ENCODE results near the gene PEX3.
"Not testable (repeated sequence)": the region's sequence is repeated elsewhere in the genome, so short reads cannot be mapped to it uniquely, and the experiment has no call there.

The PEX3 gene

DNA sequence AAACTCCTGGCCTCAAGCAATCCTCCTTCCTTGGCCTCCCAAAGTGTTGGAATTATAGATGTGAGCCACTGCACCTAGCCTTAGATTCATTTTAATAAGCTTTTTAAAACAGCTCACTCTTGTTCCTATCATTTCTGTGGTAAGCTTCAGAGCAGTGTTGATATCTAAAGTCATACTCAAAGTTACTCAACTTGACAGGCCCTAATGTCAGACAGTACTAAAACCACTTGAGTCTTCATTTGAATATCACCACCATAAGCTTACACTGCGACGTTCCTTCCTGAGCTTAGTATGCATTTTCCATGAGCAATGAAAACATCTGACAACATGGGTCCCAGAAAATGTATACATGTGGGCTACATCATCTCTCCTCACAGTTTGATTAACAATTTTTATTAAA, 54.9 kb downstream of the PEX3 start:
- CTCF ChIA-PET = interaction anchor here (1.6 kb wide), 2 partner anchors 14 to 18 kb away, joined by 4 to 7 read pairs; no protein-coding TSS in a partner anchor
- no peak overlapping the region for H3K4me3 ChIP-seq (ENCODE audit: control insufficient read depth in 1 of 7, extremely low read depth in 1 of 7, insufficient read depth in 4 of 7, low read depth in 2 of 7, low read length in 6 of 7)

DNA sequence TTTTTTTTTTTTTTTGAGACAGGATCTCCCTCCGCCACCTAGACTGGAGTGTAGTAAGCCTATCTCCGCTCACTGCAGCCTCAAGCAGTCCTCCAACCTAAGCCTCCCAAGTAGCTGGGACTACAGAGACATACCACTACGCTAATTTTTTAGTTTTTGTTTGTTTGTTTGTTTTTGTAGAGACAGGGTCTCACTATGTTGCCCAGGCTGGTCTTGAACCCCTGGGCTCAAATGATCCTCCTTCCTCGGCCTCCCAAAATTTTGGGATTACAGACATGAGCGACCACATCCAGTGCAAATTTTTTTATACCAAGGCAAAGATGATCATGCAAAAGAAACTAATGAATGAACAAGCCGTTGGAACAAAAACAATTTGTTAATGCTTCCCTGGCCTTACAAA, 55.6 kb downstream of the PEX3 start:
- 100% methylated on average over 1 of the region's 6 CpGs for whole genome bisulfite sequencing (ENCODE audit: insufficient coverage)
- H3K4me3 ChIP-seq (ENCODE audit: control insufficient read depth in 1 of 7, extremely low read depth in 1 of 7, insufficient read depth in 4 of 7, low read depth in 2 of 7, low read length in 6 of 7) = no peak overlapping the region
- peaks cover 7 to 26% (median 14%) of the 10 kb centered on the region in 4 experiments for H3K36me3 ChIP-seq (ENCODE audit: control insufficient read depth in 4 of 4, insufficient read depth in 4 of 4, low read length in 3 of 4)
- H3K27ac ChIP-seq (ENCODE audit: insufficient read depth in 1 of 2, low read depth in 1 of 2, low read length in 2 of 2, poor library complexity in 1 of 2, severe bottlenecking in 2 of 2) = no peak overlapping the region
- H3K9me3 ChIP-seq (ENCODE audit: control extremely low read depth in 1 of 5, control insufficient read depth in 4 of 5, insufficient read depth in 2 of 5, low read depth in 1 of 5, low read length in 4 of 5) = no peaks in the 10 kb centered on the region
- CTCF ChIA-PET = interaction anchor here (1.6 kb wide), 2 partner anchors 13 to 19 kb away, joined by 4 to 7 read pairs; no protein-coding TSS in a partner anchor
- peaks cover 0 to 13% (median 5%) of the 10 kb centered on the region in 4 experiments for H3K4me1 ChIP-seq (ENCODE audit: control extremely low read depth in 1 of 4, control insufficient read depth in 4 of 4, insufficient read depth in 4 of 4, low read length in 3 of 4)
- no peak for DNase-seq
- POLR2A ChIA-PET = no interaction called here
- no peaks in the 10 kb centered on the region for H3K27me3 ChIP-seq (replicated peaks in 2 of 5; ENCODE audit: control insufficient read depth in 4 of 5, insufficient read depth in 5 of 5, low read length in 4 of 5)

More for the DNA sequence above, 54.9 kb downstream of the PEX3 start:
- WGBS (ENCODE audit: insufficient coverage) = 100% methylated on average over 2 of the region's 2 CpGs
- H3K36me3 ChIP-seq (ENCODE audit: control insufficient read depth in 4 of 4, insufficient read depth in 4 of 4, low read length in 3 of 4) = peaks cover 7 to 26% (median 14%) of the 10 kb centered on the region in 4 experiments
- POLR2A ChIA-PET = no interaction called here
- H3K9me3 ChIP-seq (ENCODE audit: control extremely low read depth in 1 of 5, control insufficient read depth in 4 of 5, insufficient read depth in 2 of 5, low read depth in 1 of 5, low read length in 4 of 5) = no peaks in the 10 kb centered on the region
- peaks cover 0 to 7% (median 0%) of the 10 kb centered on the region in 4 experiments for H3K4me1 ChIP-seq (ENCODE audit: control extremely low read depth in 1 of 4, control insufficient read depth in 4 of 4, insufficient read depth in 4 of 4, low read length in 3 of 4)
- no peak for DNase-seq
- H3K27ac ChIP-seq (ENCODE audit: insufficient read depth in 1 of 2, low read depth in 1 of 2, low read length in 2 of 2, poor library complexity in 1 of 2, severe bottlenecking in 2 of 2) = no peak overlapping the region
- H3K27me3 ChIP-seq (replicated peaks in 2 of 5; ENCODE audit: control insufficient read depth in 4 of 5, insufficient read depth in 5 of 5, low read length in 4 of 5) = no peaks in the 10 kb centered on the region

DNA sequence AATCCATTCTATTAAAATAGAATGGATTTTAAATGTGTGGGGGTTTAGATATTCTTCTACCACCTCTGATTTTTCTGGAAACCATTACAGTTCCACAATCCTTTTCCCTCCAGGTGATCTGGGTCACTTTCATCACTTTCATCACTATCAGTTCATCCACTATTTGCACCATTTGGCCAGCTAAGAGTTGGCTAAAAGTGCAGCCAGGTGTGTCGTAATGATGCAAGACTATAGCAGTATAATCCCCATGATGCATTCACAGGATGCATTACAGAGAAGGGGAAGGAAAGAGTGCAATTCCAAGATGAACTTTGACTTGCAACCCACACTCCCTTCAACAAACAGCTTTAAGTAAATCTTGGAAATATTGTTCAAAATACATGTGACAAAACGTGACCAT, 56.0 kb downstream of the PEX3 start:
- no peaks in the 10 kb centered on the region for H3K9me3 ChIP-seq (ENCODE audit: control extremely low read depth in 1 of 5, control insufficient read depth in 4 of 5, insufficient read depth in 2 of 5, low read depth in 1 of 5, low read length in 4 of 5)
- H3K27ac ChIP-seq (ENCODE audit: insufficient read depth in 1 of 2, low read depth in 1 of 2, low read length in 2 of 2, poor library complexity in 1 of 2, severe bottlenecking in 2 of 2) = no peak overlapping the region
- POLR2A ChIA-PET = no interaction called here
- no peak for DNase-seq
- H3K36me3 ChIP-seq (ENCODE audit: control insufficient read depth in 4 of 4, insufficient read depth in 4 of 4, low read length in 3 of 4) = peaks cover 7 to 26% (median 12%) of the 10 kb centered on the region in 4 experiments
- WGBS (ENCODE audit: insufficient coverage) = 100% methylated on average over 2 of the region's 2 CpGs
- peaks cover 0 to 16% (median 9%) of the 10 kb centered on the region in 4 experiments for H3K4me1 ChIP-seq (ENCODE audit: control extremely low read depth in 1 of 4, control insufficient read depth in 4 of 4, insufficient read depth in 4 of 4, low read length in 3 of 4)
- H3K4me3 ChIP-seq (ENCODE audit: control insufficient read depth in 1 of 7, extremely low read depth in 1 of 7, insufficient read depth in 4 of 7, low read depth in 2 of 7, low read length in 6 of 7) = no peak overlapping the region
- CTCF ChIA-PET = no interaction called here
- no peaks in the 10 kb centered on the region for H3K27me3 ChIP-seq (replicated peaks in 2 of 5; ENCODE audit: control insufficient read depth in 4 of 5, insufficient read depth in 5 of 5, low read length in 4 of 5)

DNA sequence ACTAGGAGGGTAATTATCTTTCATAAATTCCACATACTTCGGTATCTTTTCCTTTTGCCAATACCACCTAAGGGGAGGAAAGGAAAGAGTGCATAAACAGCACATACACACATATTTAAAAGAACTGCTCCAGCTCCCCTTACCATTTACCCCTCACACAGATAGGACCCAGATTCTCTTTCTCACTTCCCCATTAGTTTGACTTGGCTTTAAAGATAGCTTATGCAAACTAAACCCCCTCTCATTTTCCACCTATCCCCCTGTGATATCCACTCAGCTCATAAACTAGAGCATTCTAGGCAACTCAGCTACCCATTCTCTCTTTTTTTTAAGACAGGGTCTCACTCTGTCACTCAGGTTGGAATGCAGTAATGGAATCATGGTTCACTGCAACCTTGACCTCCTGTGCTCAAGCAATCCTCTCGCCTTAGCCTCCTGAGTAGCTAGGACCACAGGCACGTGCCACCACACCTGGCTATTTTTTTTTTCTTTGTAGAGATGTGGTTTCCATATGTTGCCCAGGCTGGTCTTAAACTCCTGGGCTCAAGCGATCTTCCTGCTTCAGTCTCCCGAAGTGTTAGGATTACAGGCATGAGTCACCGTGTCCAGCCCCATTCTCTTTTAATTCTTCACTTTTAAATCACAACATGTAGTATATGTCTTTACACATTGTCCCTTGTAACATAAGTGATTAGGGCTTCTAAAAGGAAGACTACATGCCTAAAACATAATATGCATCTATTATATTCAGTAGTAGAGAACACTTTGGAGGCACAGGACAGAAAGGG, 56.9 kb downstream of the PEX3 start:
- H3K4me3 ChIP-seq (ENCODE audit: control insufficient read depth in 1 of 7, extremely low read depth in 1 of 7, insufficient read depth in 4 of 7, low read depth in 2 of 7, low read length in 6 of 7) = no peak overlapping the region
- POLR2A ChIA-PET = no interaction called here
- 97% methylated on average over 3 of the region's 6 CpGs for WGBS (ENCODE audit: insufficient coverage)
- no peaks in the 10 kb centered on the region for H3K9me3 ChIP-seq (ENCODE audit: control extremely low read depth in 1 of 5, control insufficient read depth in 4 of 5, insufficient read depth in 2 of 5, low read depth in 1 of 5, low read length in 4 of 5)
- H3K27ac ChIP-seq (ENCODE audit: insufficient read depth in 1 of 2, low read depth in 1 of 2, low read length in 2 of 2, poor library complexity in 1 of 2, severe bottlenecking in 2 of 2) = no peak overlapping the region
- no peaks in the 10 kb centered on the region for H3K27me3 ChIP-seq (replicated peaks in 2 of 5; ENCODE audit: control insufficient read depth in 4 of 5, insufficient read depth in 5 of 5, low read length in 4 of 5)
- peaks cover 0 to 19% (median 12%) of the 10 kb centered on the region in 4 experiments for H3K4me1 ChIP-seq (ENCODE audit: control extremely low read depth in 1 of 4, control insufficient read depth in 4 of 4, insufficient read depth in 4 of 4, low read length in 3 of 4)
- DNase-seq = no peak
- CTCF ChIA-PET = no interaction called here
- peaks cover 7 to 22% (median 11%) of the 10 kb centered on the region in 4 experiments for H3K36me3 ChIP-seq (ENCODE audit: control insufficient read depth in 4 of 4, insufficient read depth in 4 of 4, low read length in 3 of 4)

DNA sequence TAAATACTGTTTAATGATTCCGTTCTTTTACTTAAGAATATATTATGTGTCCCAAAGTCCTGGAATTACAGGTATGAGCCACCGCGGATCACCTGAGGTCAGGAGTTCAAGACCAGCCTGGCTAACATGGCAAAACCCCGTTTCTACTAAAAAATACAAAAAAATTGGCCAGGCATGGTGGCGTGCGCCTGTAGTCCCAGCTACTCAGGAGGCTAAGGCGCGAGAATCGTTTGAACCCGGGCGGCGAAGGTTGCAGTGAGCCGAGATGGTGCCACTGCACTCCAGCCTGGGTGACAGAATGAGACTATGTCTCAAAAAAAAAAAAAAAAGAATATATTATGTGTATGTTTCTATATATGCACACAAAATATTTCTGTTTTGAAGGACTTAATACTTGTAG, 59.7 kb downstream of the PEX3 start:
- DNase-seq; H3K27me3 ChIP-seq (replicated peaks in 2 of 5; ENCODE audit: control insufficient read depth in 4 of 5, insufficient read depth in 5 of 5, low read length in 4 of 5); H3K27ac ChIP-seq (ENCODE audit: insufficient read depth in 1 of 2, low read depth in 1 of 2, low read length in 2 of 2, poor library complexity in 1 of 2, severe bottlenecking in 2 of 2); POLR2A ChIA-PET; H3K9me3 ChIP-seq (ENCODE audit: control extremely low read depth in 1 of 5, control insufficient read depth in 4 of 5, insufficient read depth in 2 of 5, low read depth in 1 of 5, low read length in 4 of 5); CTCF ChIA-PET: not testable (repeated sequence)
- peak overlapping the region in 2 of 7 experiments; percentile 74 to 77 for H3K4me3 ChIP-seq (ENCODE audit: control insufficient read depth in 1 of 7, extremely low read depth in 1 of 7, insufficient read depth in 4 of 7, low read depth in 2 of 7, low read length in 6 of 7)
- peaks cover 0 to 19% (median 12%) of the 10 kb centered on the region in 4 experiments for H3K4me1 ChIP-seq (ENCODE audit: control extremely low read depth in 1 of 4, control insufficient read depth in 4 of 4, insufficient read depth in 4 of 4, low read length in 3 of 4)
- WGBS (ENCODE audit: insufficient coverage) = 98% methylated on average over 6 of the region's 13 CpGs
- H3K36me3 ChIP-seq (ENCODE audit: control insufficient read depth in 4 of 4, insufficient read depth in 4 of 4, low read length in 3 of 4) = peaks cover 2 to 14% (median 8%) of the 10 kb centered on the region in 4 experiments

DNA sequence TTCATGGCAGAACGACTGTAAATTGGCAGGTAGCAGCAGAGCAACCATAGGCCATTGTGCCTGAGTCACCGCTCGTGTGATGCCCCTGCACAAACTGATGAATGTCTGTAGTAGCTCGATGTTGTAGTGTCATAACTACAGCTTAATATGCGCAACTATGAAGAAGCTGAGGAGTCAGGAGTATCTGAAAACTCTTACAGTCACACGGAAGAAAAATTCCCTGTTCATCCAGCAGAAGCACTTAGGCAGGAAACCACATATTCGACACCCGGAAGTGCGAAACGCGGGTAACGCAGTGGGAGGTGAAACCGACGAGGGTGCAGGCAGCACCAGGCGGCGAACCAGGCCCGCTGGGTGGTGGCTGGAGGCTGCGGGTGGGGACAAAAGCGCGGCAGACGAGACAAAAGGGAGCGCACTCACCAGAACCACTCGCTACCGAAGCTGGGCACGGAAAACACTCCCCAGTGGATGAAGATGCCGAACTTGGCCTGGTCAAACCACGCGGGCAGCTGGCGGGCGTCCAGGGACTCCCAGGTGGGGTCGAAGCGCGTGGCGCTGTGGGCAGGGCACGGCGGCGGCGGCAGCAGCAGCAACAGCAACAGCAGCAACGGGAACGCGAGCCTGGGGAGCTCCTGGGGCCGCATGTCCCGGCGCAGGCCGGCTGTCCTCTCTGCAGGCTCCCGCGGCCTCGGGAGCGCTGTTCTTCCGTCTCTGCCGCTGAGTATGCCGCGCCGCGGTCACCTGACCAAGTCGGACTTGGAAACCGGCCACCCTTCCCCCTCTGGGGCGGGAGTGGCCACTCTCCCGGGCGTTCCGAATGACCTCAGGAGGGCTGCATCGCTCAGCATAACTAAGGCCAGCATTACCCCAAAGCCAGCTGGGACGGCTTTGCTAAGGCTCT, 60.6 kb downstream of the PEX3 start, which contains the start of gene FUCA2:
Gene FUCA2, minus strand, starts transcription at position 730 of the 901 bp plus-strand sequence. Its CDS starts 86 bp downstream, at position 644.
- peak; percentile 50 to 74 (median 70) for DNase-seq
- Histone ChIP-seq H3K4me1 (ENCODE audit: control extremely low read depth in 1 of 4, control insufficient read depth in 4 of 4, insufficient read depth in 4 of 4, low read length in 3 of 4) (peaks cover 0 to 19% (median 13%) of the 10 kb centered on the region in 4 experiments), H3K36me3 (ENCODE audit: control insufficient read depth in 4 of 4, insufficient read depth in 4 of 4, low read length in 3 of 4) (peaks cover 0 to 7% (median 2%) of the 10 kb centered on the region in 4 experiments), H3K4me3 (ENCODE audit: control insufficient read depth in 1 of 7, extremely low read depth in 1 of 7, insufficient read depth in 4 of 7, low read depth in 2 of 7, low read length in 6 of 7) (peak within 1 kb of the TSS; percentile 39 to 84 (median 67)), H3K27me3 (replicated peaks in 2 of 5; ENCODE audit: control insufficient read depth in 4 of 5, insufficient read depth in 5 of 5, low read length in 4 of 5) (no peaks in the 10 kb centered on the region), H3K27ac (ENCODE audit: insufficient read depth in 1 of 2, low read depth in 1 of 2, low read length in 2 of 2, poor library complexity in 1 of 2, severe bottlenecking in 2 of 2) (peak within 1 kb of the TSS in 1 of 2 experiments; percentile 72), H3K9me3 (ENCODE audit: control extremely low read depth in 1 of 5, control insufficient read depth in 4 of 5, insufficient read depth in 2 of 5, low read depth in 1 of 5, low read length in 4 of 5) (no peaks in the 10 kb centered on the region)
- WGBS (ENCODE audit: insufficient coverage) = 3% methylated on average over 60 of the region's 63 CpGs
- ChIA-PET POLR2A (no interaction called here), CTCF (interaction anchor here (0.7 to 2.4 kb wide), 7 partner anchors 9 to 502 kb away, joined by 3 to 7 read pairs (median 5); no protein-coding TSS in a partner anchor)
